DND-41 (cell line): ENCODE data around the gene KRT5.

Experiments used
- ATAC-seq: fragments of 200-7000 bp; cut with Tn5 transposase; 3 replicates; pipeline ENCODE4 v1.9.1; 2021; ENCODE audit warnings: low read depth; ENCODE audit not compliant: insufficient read depth
- DNase-seq: peaks from one replicate; pipeline ENCODE4 v3.0.0-alpha.2; 2020
- H2AFZ ChIP-seq: 2 replicates; pipeline ENCODE4 v1.6.0; 2012; ENCODE audit warnings: low read depth, low read length
- H3K27ac ChIP-seq: 2 replicates; pipeline ENCODE4 v1.5.1; 2012; ENCODE audit warnings: low read length, inconsistent platforms
- H3K27me3 ChIP-seq: fragments of 200-600 bp; sonication (generic); 2 replicates; pipeline ENCODE4 v1.6.0; 2012; ENCODE audit warnings: low read length, mild to moderate bottlenecking, inconsistent platforms; ENCODE audit not compliant: insufficient read depth, poor library complexity
- H3K36me3 ChIP-seq: 2 replicates; pipeline ENCODE4 v1.5.1; 2012; ENCODE audit warnings: low read length, inconsistent platforms; ENCODE audit not compliant: insufficient read depth
- H3K4me1 ChIP-seq: 2 replicates; pipeline ENCODE4 v1.5.1; 2012; ENCODE audit warnings: mild to moderate bottlenecking, low read length; ENCODE audit not compliant: insufficient read depth
- H3K4me2 ChIP-seq: 2 replicates; pipeline ENCODE4 v1.6.0; 2012; ENCODE audit warnings: mild to moderate bottlenecking, moderate library complexity, low read length, inconsistent platforms; ENCODE audit not compliant: insufficient read depth
- H3K4me3 ChIP-seq, 2 experiments: fragments of 200-600 bp in 1 of 2; shearing (Covaris generic) in 1 of 2; 2 replicates each; pipeline ENCODE4 v1.5.1; 2012 to 2016; ENCODE audit warnings: inconsistent platforms in 2 of 2, low read length in 2 of 2, mild to moderate bottlenecking in 2 of 2, low read depth in 1 of 2, moderate library complexity in 1 of 2
- H3K79me2 ChIP-seq: 2 replicates; pipeline ENCODE4 v1.6.0; 2012; ENCODE audit warnings: low read length, inconsistent platforms; ENCODE audit not compliant: insufficient read depth
- H3K9ac ChIP-seq: 2 replicates; pipeline ENCODE4 v1.6.0; 2012; ENCODE audit warnings: low read depth, mild to moderate bottlenecking, inconsistent platforms, low read length, moderate library complexity
- H3K9me3 ChIP-seq: 2 replicates; pipeline ENCODE4 v1.5.1; 2012; ENCODE audit warnings: low read length, moderate library complexity, mild to moderate bottlenecking, inconsistent platforms; ENCODE audit not compliant: insufficient read depth, severe bottlenecking
- H4K20me1 ChIP-seq: 2 replicates; pipeline ENCODE4 v1.6.0; 2012; ENCODE audit warnings: low read length; ENCODE audit not compliant: insufficient read depth
- EZH2 ChIP-seq: IDR thresholded peaks from 3 replicates; pipeline ENCODE4 v1.6.1; 2012; ENCODE audit warnings: borderline replicate concordance, low read depth, mild to moderate bottlenecking, moderate library complexity, low read length, inconsistent platforms; ENCODE audit not compliant: severe bottlenecking
- TF ChIP-seq, protein P1 (sequence below): IDR thresholded peaks from 2 replicates; pipeline ENCODE4 v1.5.1; 2012; ENCODE audit warnings: borderline replicate concordance, low read length, moderate library complexity, mild to moderate bottlenecking; ENCODE audit not compliant: poor library complexity, severe bottlenecking; ENCODE audit errors: extremely low read depth

Gene KRT5

GRCh38 chr12:52543985-52544883 lies 24.0 kb upstream of the KRT5 start:
- Histone ChIP-seq H4K20me1 (no peaks in the 10 kb centered on the region), H2AFZ (no peak overlapping the region), H3K4me2 (no peak overlapping the region), H3K4me3 (no peak overlapping the region), H3K4me1 (no peaks in the 10 kb centered on the region), H3K9me3 (no peaks in the 10 kb centered on the region), H3K27ac (no peak overlapping the region), H3K79me2 (no peaks in the 10 kb centered on the region), H3K9ac (no peak overlapping the region), H3K27me3 (no peaks in the 10 kb centered on the region), H3K36me3 (no peaks in the 10 kb centered on the region)
- DNase-seq (no peak), ATAC-seq (no peak)
- TF ChIP-seq EZH2: no peak
- TF ChIP-seq, protein P1, sequence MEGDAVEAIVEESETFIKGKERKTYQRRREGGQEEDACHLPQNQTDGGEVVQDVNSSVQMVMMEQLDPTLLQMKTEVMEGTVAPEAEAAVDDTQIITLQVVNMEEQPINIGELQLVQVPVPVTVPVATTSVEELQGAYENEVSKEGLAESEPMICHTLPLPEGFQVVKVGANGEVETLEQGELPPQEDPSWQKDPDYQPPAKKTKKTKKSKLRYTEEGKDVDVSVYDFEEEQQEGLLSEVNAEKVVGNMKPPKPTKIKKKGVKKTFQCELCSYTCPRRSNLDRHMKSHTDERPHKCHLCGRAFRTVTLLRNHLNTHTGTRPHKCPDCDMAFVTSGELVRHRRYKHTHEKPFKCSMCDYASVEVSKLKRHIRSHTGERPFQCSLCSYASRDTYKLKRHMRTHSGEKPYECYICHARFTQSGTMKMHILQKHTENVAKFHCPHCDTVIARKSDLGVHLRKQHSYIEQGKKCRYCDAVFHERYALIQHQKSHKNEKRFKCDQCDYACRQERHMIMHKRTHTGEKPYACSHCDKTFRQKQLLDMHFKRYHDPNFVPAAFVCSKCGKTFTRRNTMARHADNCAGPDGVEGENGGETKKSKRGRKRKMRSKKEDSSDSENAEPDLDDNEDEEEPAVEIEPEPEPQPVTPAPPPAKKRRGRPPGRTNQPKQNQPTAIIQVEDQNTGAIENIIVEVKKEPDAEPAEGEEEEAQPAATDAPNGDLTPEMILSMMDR: no peak

DNA sequence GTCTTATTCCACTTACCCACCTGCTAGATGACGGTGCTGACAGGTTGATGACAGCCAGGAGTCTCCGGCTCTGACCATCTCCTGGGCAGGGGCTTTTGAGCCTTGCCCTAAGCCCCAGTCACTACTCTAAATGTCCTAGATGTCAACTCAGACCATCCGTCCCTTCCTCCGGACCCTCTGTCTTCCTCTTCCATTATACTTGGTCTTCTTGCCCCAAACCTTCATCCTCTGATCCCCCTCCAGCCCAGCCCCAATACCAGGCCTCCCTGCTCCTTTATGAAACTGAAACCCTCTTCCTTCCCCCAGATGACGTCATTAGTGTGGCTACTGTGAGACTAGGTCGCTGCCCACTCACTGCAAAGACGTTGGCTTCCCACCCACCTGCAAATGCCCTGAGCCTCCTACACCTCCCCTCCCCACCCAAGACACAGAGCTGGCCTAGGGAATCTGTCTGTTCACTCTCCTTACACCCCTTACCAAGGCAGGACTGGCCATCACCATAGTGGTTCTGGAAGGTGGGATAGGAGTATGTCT lies 22.7 kb upstream of the KRT5 start:
- Histone ChIP-seq H3K27ac (no peak overlapping the region), H3K9me3 (no peaks in the 10 kb centered on the region), H2AFZ (no peak overlapping the region), H3K79me2 (no peaks in the 10 kb centered on the region), H3K36me3 (no peaks in the 10 kb centered on the region), H3K4me2 (no peak overlapping the region), H3K9ac (no peak overlapping the region), H3K27me3 (no peaks in the 10 kb centered on the region), H4K20me1 (no peaks in the 10 kb centered on the region), H3K4me1 (no peaks in the 10 kb centered on the region), H3K4me3 (no peak overlapping the region)
- TF ChIP-seq, protein P1: no peak
- TF ChIP-seq EZH2: no peak
- ATAC-seq (no peak), DNase-seq (no peak)

- no peak overlapping the region for H3K27ac ChIP-seq
- H3K9ac ChIP-seq: no peak overlapping the region
- DNase-seq (no peak), ATAC-seq (no peak)
- no peaks in the 10 kb centered on the region for H3K79me2 ChIP-seq
- TF ChIP-seq EZH2: no peak
- TF ChIP-seq, protein P1: no peak
- H3K4me3 ChIP-seq: no peak overlapping the region
- no peak overlapping the region for H3K4me2 ChIP-seq
- no peaks in the 10 kb centered on the region for H3K36me3 ChIP-seq
- no peaks in the 10 kb centered on the region for H4K20me1 ChIP-seq
- H3K4me1 ChIP-seq: no peaks in the 10 kb centered on the region
- H2AFZ ChIP-seq: no peak overlapping the region
- no peaks in the 10 kb centered on the region for H3K27me3 ChIP-seq
- H3K9me3 ChIP-seq: no peaks in the 10 kb centered on the region
Measured at GRCh38 chr12:52542157-52542556, 22.0 kb upstream of the KRT5 start.
